ENCODE results near the gene SCN5A.

GRCh38 chr3:38573556-38573955 is 75.9 kb downstream of the SCN5A start:
- no peak for TF ChIP-seq POLR2AphosphoS5 (IDR thresholded peaks at IDR 0.05; ENCODE audit: low read depth, low read length)
- TF ChIP-seq POLR2A (IDR thresholded peaks at IDR 0.05; ENCODE audit: borderline replicate concordance, extremely low read depth, insufficient read depth, insufficient read length), result no peak
- no peak for TF ChIP-seq CTCF (IDR thresholded peaks at IDR 0.05 in 2 of 3, conservative IDR thresholded peaks at IDR 0.05 in 1 of 3; ENCODE audit: borderline replicate concordance in 1 of 3, insufficient read depth in 1 of 3, low read depth in 2 of 3, low read length in 2 of 3)
